T-helper 17 cell (primary cell): ENCODE data around the gene BRSK1. TPM values are rescaled to one million over a fixed set of nuclear protein-coding genes. Genes with fewer than 3 reads are reported as not detected.

Experiments
- ATAC-seq: fragments of 150-1000 bp; cut with Tn5 transposase; 2 replicates; pipeline ENCODE4 v1.10.0; 2021; ENCODE audit warnings: mild to moderate bottlenecking, moderate library complexity
- DNase-seq, 3 donors: peaks; one replicate each; pipeline versions ENCODE4 v3.0.0 to v3.0.0-alpha.2; 2020 to 2021
- H3K9me3 ChIP-seq: one replicate; pipeline ENCODE4 v1.7.0; 2013; ENCODE audit warnings: low read length, mild to moderate bottlenecking; ENCODE audit not compliant: control insufficient read depth, poor library complexity, severe bottlenecking
- H3K27ac Mint-ChIP-seq: one replicate; pipeline ENCODE4 v1.8.0; 2022; ENCODE audit warnings: mild to moderate bottlenecking, moderate library complexity, mixed read lengths
- H3K27me3 Mint-ChIP-seq: one replicate; pipeline ENCODE4 v1.8.0; 2022; ENCODE audit warnings: mixed read lengths
- H3K36me3 Mint-ChIP-seq: one replicate; pipeline ENCODE4 v1.8.0; 2022; ENCODE audit warnings: low read depth, mixed read lengths
- H3K4me1 Mint-ChIP-seq: one replicate; pipeline ENCODE4 v1.8.0; 2022; ENCODE audit warnings: mild to moderate bottlenecking, mixed read lengths
- H3K4me3 Mint-ChIP-seq: one replicate; pipeline ENCODE4 v1.8.0; 2022; ENCODE audit warnings: mild to moderate bottlenecking, moderate library complexity, mixed read lengths
- total RNA-seq, 4 donors: library from RNA in 2 of 4; stranded (reverse) in 2 of 4; gene quantifications; one replicate each; pipeline ENCODE4 v1.2.3 and lab custom pipeline; 2022 to 2026

Gene BRSK1
- total RNA-seq, 2 donors from 2014 or later, result 3.0 to 7.4 TPM

- ATAC-seq, result no peak
- no peaks in the 10 kb centered on the region for H3K27me3 Mint-ChIP-seq
- H3K4me1 Mint-ChIP-seq, result peaks cover 31% of the 10 kb centered on the region
- peaks cover 2% of the 10 kb centered on the region for H3K36me3 Mint-ChIP-seq
- no peaks in the 10 kb centered on the region for H3K9me3 ChIP-seq
- peak overlapping the region; percentile 83 for H3K27ac Mint-ChIP-seq
- H3K4me3 Mint-ChIP-seq, result no peak overlapping the region
- DNase-seq, result no peak
Measured at GRCh38 chr19:55248166-55248675, 35.6 kb upstream of the BRSK1 start.

GRCh38 chr19:55248704-55249103 lies 35.1 kb upstream of the BRSK1 start:
- DNase-seq (no peak), ATAC-seq (no peak)
- H3K9me3 ChIP-seq, result no peaks in the 10 kb centered on the region
- Mint-ChIP-seq H3K4me1 (peaks cover 34% of the 10 kb centered on the region), H3K27me3 (no peaks in the 10 kb centered on the region), H3K36me3 (no peaks in the 10 kb centered on the region), H3K27ac (peak overlapping the region; percentile 83), H3K4me3 (peak overlapping the region; percentile 49)

GRCh38 chr19:55249841-55250240 lies 34.0 kb upstream of the BRSK1 start:
- no peak for ATAC-seq
- DNase-seq, result no peak
- Mint-ChIP-seq H3K36me3 (no peaks in the 10 kb centered on the region), H3K27me3 (no peaks in the 10 kb centered on the region), H3K4me1 (peaks cover 45% of the 10 kb centered on the region), H3K27ac (no peak overlapping the region), H3K4me3 (no peak overlapping the region)
- no peaks in the 10 kb centered on the region for H3K9me3 ChIP-seq

- Mint-ChIP-seq H3K27ac (peak overlapping the region; percentile 95), H3K27me3 (no peaks in the 10 kb centered on the region), H3K36me3 (no peaks in the 10 kb centered on the region), H3K4me3 (peak overlapping the region; percentile 88), H3K4me1 (peaks cover 47% of the 10 kb centered on the region)
- DNase-seq (no peak), ATAC-seq (no peak)
- no peaks in the 10 kb centered on the region for H3K9me3 ChIP-seq
Measured at GRCh38 chr19:55250262-55251036, 33.3 kb upstream of the BRSK1 start.

GRCh38 chr19:55251341-55252081 lies 32.3 kb upstream of the BRSK1 start:
- DNase-seq (peak in 1 of 3 donors; percentile 41), ATAC-seq (peak; percentile 20)
- H3K27me3 Mint-ChIP-seq, result no peaks in the 10 kb centered on the region
- no peaks in the 10 kb centered on the region for H3K36me3 Mint-ChIP-seq
- H3K4me3 Mint-ChIP-seq, result peak overlapping the region; percentile 88
- H3K27ac Mint-ChIP-seq, result peak overlapping the region; percentile 95
- peaks cover 58% of the 10 kb centered on the region for H3K4me1 Mint-ChIP-seq
- H3K9me3 ChIP-seq, result no peaks in the 10 kb centered on the region

- no peaks in the 10 kb centered on the region for H3K27me3 Mint-ChIP-seq
- H3K36me3 Mint-ChIP-seq, result peaks cover 2% of the 10 kb centered on the region
- peak overlapping the region; percentile 100 for H3K4me3 Mint-ChIP-seq
Measured at GRCh38 chr19:55252760-55253663, 30.8 kb upstream of the BRSK1 start.

GRCh38 chr19:55253842-55254624 lies 29.8 kb upstream of the BRSK1 start:
- Mint-ChIP-seq H3K36me3 (peaks cover 4% of the 10 kb centered on the region), H3K27me3 (no peaks in the 10 kb centered on the region), H3K4me1 (peaks cover 63% of the 10 kb centered on the region), H3K4me3 (peak overlapping the region; percentile 100), H3K27ac (peak overlapping the region; percentile 99)
- no peaks in the 10 kb centered on the region for H3K9me3 ChIP-seq
- DNase-seq (peak in 1 of 3 donors; percentile 50), ATAC-seq (peak; percentile 48)

More at GRCh38 chr19:55252760-55253663, 30.8 kb upstream of the BRSK1 start:
- H3K27ac Mint-ChIP-seq, result peak overlapping the region; percentile 99
- H3K4me1 Mint-ChIP-seq, result peaks cover 71% of the 10 kb centered on the region
- DNase-seq (no peak), ATAC-seq (no peak)
- no peaks in the 10 kb centered on the region for H3K9me3 ChIP-seq

- DNase-seq (no peak), ATAC-seq (no peak)
- Mint-ChIP-seq H3K27me3 (no peaks in the 10 kb centered on the region), H3K27ac (peak overlapping the region; percentile 99), H3K36me3 (peaks cover 4% of the 10 kb centered on the region), H3K4me1 (peaks cover 62% of the 10 kb centered on the region), H3K4me3 (peak overlapping the region; percentile 100)
- no peaks in the 10 kb centered on the region for H3K9me3 ChIP-seq
Measured at GRCh38 chr19:55254625-55254977, 29.2 kb upstream of the BRSK1 start.

GRCh38 chr19:55255618-55256423 lies 28.0 kb upstream of the BRSK1 start:
- ATAC-seq (no peak), DNase-seq (peak in 1 of 3 donors; percentile 21)
- H3K4me1 Mint-ChIP-seq, result peaks cover 57% of the 10 kb centered on the region
- no peaks in the 10 kb centered on the region for H3K27me3 Mint-ChIP-seq
- H3K4me3 Mint-ChIP-seq, result peak overlapping the region; percentile 100
- H3K36me3 Mint-ChIP-seq, result peaks cover 4% of the 10 kb centered on the region
- H3K9me3 ChIP-seq, result no peaks in the 10 kb centered on the region
- peak overlapping the region; percentile 99 for H3K27ac Mint-ChIP-seq

- peaks cover 4% of the 10 kb centered on the region for H3K36me3 Mint-ChIP-seq
- H3K9me3 ChIP-seq, result no peaks in the 10 kb centered on the region
- H3K4me1 Mint-ChIP-seq, result peaks cover 48% of the 10 kb centered on the region
- H3K4me3 Mint-ChIP-seq, result peak overlapping the region; percentile 100
- ATAC-seq (no peak), DNase-seq (no peak)
- H3K27me3 Mint-ChIP-seq, result no peaks in the 10 kb centered on the region
- H3K27ac Mint-ChIP-seq, result peak overlapping the region; percentile 99
Measured at GRCh38 chr19:55256562-55257460, 27.0 kb upstream of the BRSK1 start.
